Skin epidermis (tissue), 12 donors: ENCODE measurements around the gene WDR54.

Experiments
- H3K27ac ChIP-seq, 21 experiments: fragments of 200-600 bp; sonication (generic) in 11 of 21; one replicate each; pipeline ENCODE4 v1.5.0; 2020; ENCODE audit warnings: mild to moderate bottlenecking in 3 of 21, inconsistent platforms in 2 of 21, moderate library complexity in 2 of 21
- H3K4me3 ChIP-seq, 7 experiments: fragments of 200-600 bp; sonication (generic) in 2 of 7; one replicate each; pipeline ENCODE4 v1.5.0; 2020; ENCODE audit warnings: inconsistent platforms in 2 of 7, mild to moderate bottlenecking in 2 of 7, moderate library complexity in 1 of 7

The WDR54 gene

GRCh38 chr2:74471332-74472065 is 50.0 kb downstream of the WDR54 start:
- peak overlapping the region; percentile 47 to 96 (median 89) for H3K27ac ChIP-seq
- peak overlapping the region; percentile 54 to 75 (median 67) for H3K4me3 ChIP-seq

- Histone ChIP-seq H3K4me3 (peak within 1 kb of the TSS; percentile 54 to 75 (median 67)), H3K27ac (peak within 1 kb of the TSS; percentile 52 to 96 (median 89))
Measured at GRCh38 chr2:74472086-74472944, 50.8 kb downstream of the WDR54 start, which contains the start of gene MRPL53. TSS of gene MRPL53 (minus strand) at chr2:74472680. CDS start at chr2:74472660, 20 bp downstream.

GRCh38 chr2:74472945-74473258 is 51.4 kb downstream of the WDR54 start:
- H3K4me3 ChIP-seq: peak overlapping the region; percentile 54 to 75 (median 67)

GRCh38 chr2:74474481-74474880 is 53.0 kb downstream of the WDR54 start:
- Histone ChIP-seq H3K27ac (no peak overlapping the region), H3K4me3 (no peak overlapping the region)

More at GRCh38 chr2:74472945-74473258, 51.4 kb downstream of the WDR54 start:
- H3K27ac ChIP-seq: peak overlapping the region; percentile 52 to 96 (median 89)

GRCh38 chr2:74474899-74475298 is 53.4 kb downstream of the WDR54 start:
- no peak overlapping the region for H3K4me3 ChIP-seq
- no peak overlapping the region for H3K27ac ChIP-seq
